ENCODE data around the gene DND1.

- TF ChIP-seq POLR2A (IDR thresholded peaks at IDR 0.05) (no peak), CTCF (IDR thresholded peaks at IDR 0.05) (no peak), POLR2AphosphoS5 (IDR thresholded peaks at IDR 0.05) (no peak)
Measured at GRCh38 chr5:140694276-140694675, 20.9 kb upstream of the DND1 start.
